SK-N-SH (cell line): ENCODE results near the gene SMCO4. TPM values are rescaled to one million over a fixed set of nuclear protein-coding genes. Genes with fewer than 3 reads are reported as not detected.
"Not testable (repeated sequence)": the region's sequence is repeated elsewhere in the genome, so short reads cannot be mapped to it uniquely, and the experiment has no call there.

Experiments used
- CTCF ChIA-PET: fragments of 300-600, 350-600 bp; formaldehyde crosslinking; extraction: SDS; loops from one replicate; lab custom pipeline; 2021; lab: Yijun Ruan, JAX
- POLR2A ChIA-PET: fragments of 350-600 bp; sonication (Branson Sonifier 250); formaldehyde crosslinking; extraction: SDS; loops from one replicate; lab custom pipeline; 2020; ENCODE audit warnings: antibody characterized with exemption, inconsistent platforms; lab: Yijun Ruan, JAX
- DNase-seq: peaks from one replicate; pipeline ENCODE4 v3.0.0; 2012
- H2AFZ ChIP-seq: fragments of 200-600 bp; sonication (generic); 2 replicates; pipeline ENCODE4 v1.8.1; 2016; ENCODE audit warnings: antibody characterized with exemption, mild to moderate bottlenecking, low read depth
- H3F3A ChIP-seq: fragments of 200-600 bp; sonication (generic); replicated peaks from 2 replicates; pipeline ENCODE3; 2016; ENCODE audit warnings: antibody characterized with exemption, mild to moderate bottlenecking; ENCODE audit not compliant: insufficient read depth
- H3K27ac ChIP-seq, 2 experiments: fragments of 200-500 bp in 1 of 2; fragments of 200-600 bp in 1 of 2; sonication (Bioruptor generic) in 1 of 2; sonication (generic), shearing (Covaris generic) in 1 of 2; 2 replicates each; pipeline versions ENCODE4 v1.5.1 to v1.6.1; 2014 to 2016; ENCODE audit warnings: low read depth in 2 of 2, inconsistent platforms in 1 of 2, low read length in 1 of 2, mild to moderate bottlenecking in 1 of 2, mixed read lengths in 1 of 2
- H3K27me3 ChIP-seq: fragments of 200-600 bp; sonication (generic), shearing (Covaris generic); 2 replicates; pipeline ENCODE4 v1.6.1; 2016; ENCODE audit warnings: mixed run types; ENCODE audit not compliant: insufficient read depth
- H3K36me3 ChIP-seq, 2 experiments: fragments of 200-500 bp in 1 of 2; fragments of 200-600 bp in 1 of 2; sonication (Bioruptor generic) in 1 of 2; sonication (generic) in 1 of 2; replicated peaks in 1 of 2; 2 replicates each; pipeline versions ENCODE3 to v1.5.1; 2014 to 2016; ENCODE audit warnings: low read length in 1 of 2, mild to moderate bottlenecking in 1 of 2; ENCODE audit not compliant: insufficient read depth in 2 of 2, control insufficient read depth in 1 of 2
- H3K4me1 ChIP-seq, 2 experiments: fragments of 200-500 bp in 1 of 2; fragments of 200-600 bp in 1 of 2; sonication (Bioruptor generic) in 1 of 2; sonication (generic), shearing (Covaris generic) in 1 of 2; 2 replicates each; pipeline versions ENCODE4 v1.5.1 to v1.6.1; 2014 to 2016; ENCODE audit warnings: low read depth in 1 of 2, low read length in 1 of 2, mixed run types in 1 of 2; ENCODE audit not compliant: insufficient read depth in 2 of 2, control insufficient read depth in 1 of 2
- H3K4me2 ChIP-seq: fragments of 200-600 bp; sonication (generic), shearing (Covaris generic); 2 replicates; pipeline ENCODE4 v1.6.1; 2017; ENCODE audit warnings: mixed run types
- H3K4me3 ChIP-seq, 2 experiments: fragments of 200-500 bp in 1 of 2; fragments of 200-600 bp in 1 of 2; sonication (Bioruptor generic) in 1 of 2; sonication (generic), shearing (Covaris generic) in 1 of 2; 2 replicates each; pipeline versions ENCODE4 v1.5.1 to v1.8.1; 2014 to 2016; ENCODE audit warnings: low read depth in 2 of 2, inconsistent platforms in 1 of 2, low read length in 1 of 2, mild to moderate bottlenecking in 1 of 2, mixed read lengths in 1 of 2, moderate library complexity in 1 of 2
- H3K79me2 ChIP-seq: fragments of 200-600 bp; sonication (generic); 2 replicates; pipeline ENCODE4 v1.8.1; 2017; ENCODE audit warnings: mild to moderate bottlenecking; ENCODE audit not compliant: insufficient read depth
- H3K9ac ChIP-seq: fragments of 200-600 bp; sonication (generic); 2 replicates; pipeline ENCODE4 v1.6.1; 2017; ENCODE audit warnings: mixed run types
- H3K9me2 ChIP-seq: fragments of 200-600 bp; sonication (generic); 2 replicates; pipeline ENCODE4 v1.6.1; 2017; ENCODE audit warnings: mixed run types
- H3K9me3 ChIP-seq: fragments of 200-600 bp; sonication (generic); 2 replicates; pipeline ENCODE4 v1.6.1; 2017; ENCODE audit warnings: mixed run types, mild to moderate bottlenecking, moderate library complexity
- H4K20me1 ChIP-seq: fragments of 200-600 bp; sonication (generic); 2 replicates; pipeline ENCODE4 v1.6.1; 2017; ENCODE audit warnings: mild to moderate bottlenecking, mixed run types; ENCODE audit not compliant: insufficient read depth
- ELF1 ChIP-seq: IDR thresholded peaks from 2 replicates; pipeline ENCODE4 v1.4.0; 2012
- EZH2phosphoT487 ChIP-seq: fragments of 200-600 bp; sonication (generic); IDR thresholded peaks from 2 replicates; pipeline ENCODE4 v1.6.1; 2017; ENCODE audit warnings: low read depth, mixed run types, mild to moderate bottlenecking, antibody characterized with exemption, moderate library complexity, borderline replicate concordance
- FOXM1 ChIP-seq: IDR thresholded peaks from 2 replicates; pipeline ENCODE4 v1.4.0; 2012; ENCODE audit warnings: low read depth, mild to moderate bottlenecking
- GATA2 ChIP-seq: sonication (generic); formaldehyde crosslinking; IDR thresholded peaks from 2 replicates; pipeline ENCODE4 v1.5.0; 2020; ENCODE audit warnings: mild to moderate bottlenecking, missing genetic modification reagents
- JUND ChIP-seq: IDR thresholded peaks from 2 replicates; pipeline ENCODE4 v1.4.0; 2012
- NFIC ChIP-seq: IDR thresholded peaks from 2 replicates; pipeline ENCODE4 v1.4.0; 2012; ENCODE audit warnings: borderline replicate concordance
- NRF1 ChIP-seq: IDR thresholded peaks from 2 replicates; pipeline ENCODE4 v1.6.1; 2012; ENCODE audit warnings: low read depth, mild to moderate bottlenecking, low read length
- POLR2AphosphoS5 ChIP-seq: IDR thresholded peaks from 2 replicates; pipeline ENCODE4 v1.6.1; 2012; ENCODE audit warnings: low read depth, low read length
- WGBS: methylation state at CpG from one replicate; pipeline ENCODE4 v1.1.6; 2017; ENCODE audit warnings: low lambda C conversion rate; 5-methylcytosine and 5-hydroxymethylcytosine counted together
- polyA plus RNA-seq, 3 experiments: library from polyadenylated mRNA; depleted of rRNA; stranded (reverse); fragments of >200 nt; gene quantifications; 2 replicates each; pipeline ENCODE4 v1.2.3, GENCODE V29; 2012
- TF ChIP-seq, protein P1 (sequence below): IDR thresholded peaks from 2 replicates; pipeline ENCODE4 v1.6.1; 2012; ENCODE audit warnings: mild to moderate bottlenecking, low read depth, low read length, moderate library complexity
- TF ChIP-seq, protein P2 (sequence below): IDR thresholded peaks from 2 replicates; pipeline ENCODE4 v1.4.0; 2012; ENCODE audit warnings: low read depth

SMCO4 gene
- polyA plus RNA-seq, 1 of the 3 experiments (the other 2 are of a cell fraction) = 9.0 TPM

DNA sequence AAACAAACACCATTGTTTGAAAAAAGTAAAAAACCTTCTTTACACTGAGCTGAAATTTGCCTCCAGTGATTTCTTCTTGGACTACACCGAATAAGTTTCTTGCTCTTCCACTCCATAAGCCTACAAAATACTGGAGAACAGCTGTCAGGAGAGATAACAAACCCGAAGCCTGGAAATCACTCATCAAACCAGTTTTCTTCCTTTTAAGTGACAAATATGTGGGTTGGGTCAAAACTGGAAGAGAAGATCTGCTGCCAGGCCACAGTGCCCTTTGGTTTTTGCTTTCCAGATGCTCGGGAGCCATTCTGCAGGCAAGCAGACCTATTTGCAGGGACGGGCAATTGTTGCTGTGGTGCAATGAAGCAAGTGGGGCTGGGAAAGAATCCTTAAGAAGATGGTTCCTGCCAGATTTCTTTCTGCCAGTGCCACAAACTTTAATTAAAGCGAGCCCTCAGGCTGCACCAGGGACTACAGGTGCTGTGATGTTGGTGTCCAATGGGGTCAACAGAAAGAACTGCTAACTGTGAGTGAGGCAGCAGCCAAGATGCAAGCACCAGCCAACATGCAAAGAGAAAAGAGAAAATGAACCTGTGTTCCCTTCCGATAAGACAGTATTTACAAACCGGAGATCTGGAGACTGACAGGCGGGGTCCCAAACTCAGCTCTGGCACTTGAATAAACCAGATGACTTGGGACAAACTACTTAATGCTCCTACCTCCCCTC lies 44.8 kb upstream of the SMCO4 start:
- CTCF ChIA-PET = no interaction called here
- Histone ChIP-seq H3K27me3 (no peaks in the 10 kb centered on the region; the same call in 1 of the 2 replicates), H3K4me1 (no peaks in the 10 kb centered on the region), H2AFZ (no peak overlapping the region), H3K9me2 (no peaks in the 10 kb centered on the region), H3K36me3 (no peaks in the 10 kb centered on the region), H3K9ac (no peak overlapping the region), H3K4me2 (no peak overlapping the region), H3K4me3 (no peak overlapping the region), H3F3A (no peaks in the 10 kb centered on the region), H3K27ac (no peak overlapping the region), H3K79me2 (no peaks in the 10 kb centered on the region), H4K20me1 (no peaks in the 10 kb centered on the region), H3K9me3 (no peaks in the 10 kb centered on the region)
- TF ChIP-seq EZH2phosphoT487 (no peak), NFIC (no peak), POLR2AphosphoS5 (no peak), ELF1 (no peak), FOXM1 (no peak), JUND (no peak), GATA2 (no peak), NRF1 (no peak)
- TF ChIP-seq, protein P1, sequence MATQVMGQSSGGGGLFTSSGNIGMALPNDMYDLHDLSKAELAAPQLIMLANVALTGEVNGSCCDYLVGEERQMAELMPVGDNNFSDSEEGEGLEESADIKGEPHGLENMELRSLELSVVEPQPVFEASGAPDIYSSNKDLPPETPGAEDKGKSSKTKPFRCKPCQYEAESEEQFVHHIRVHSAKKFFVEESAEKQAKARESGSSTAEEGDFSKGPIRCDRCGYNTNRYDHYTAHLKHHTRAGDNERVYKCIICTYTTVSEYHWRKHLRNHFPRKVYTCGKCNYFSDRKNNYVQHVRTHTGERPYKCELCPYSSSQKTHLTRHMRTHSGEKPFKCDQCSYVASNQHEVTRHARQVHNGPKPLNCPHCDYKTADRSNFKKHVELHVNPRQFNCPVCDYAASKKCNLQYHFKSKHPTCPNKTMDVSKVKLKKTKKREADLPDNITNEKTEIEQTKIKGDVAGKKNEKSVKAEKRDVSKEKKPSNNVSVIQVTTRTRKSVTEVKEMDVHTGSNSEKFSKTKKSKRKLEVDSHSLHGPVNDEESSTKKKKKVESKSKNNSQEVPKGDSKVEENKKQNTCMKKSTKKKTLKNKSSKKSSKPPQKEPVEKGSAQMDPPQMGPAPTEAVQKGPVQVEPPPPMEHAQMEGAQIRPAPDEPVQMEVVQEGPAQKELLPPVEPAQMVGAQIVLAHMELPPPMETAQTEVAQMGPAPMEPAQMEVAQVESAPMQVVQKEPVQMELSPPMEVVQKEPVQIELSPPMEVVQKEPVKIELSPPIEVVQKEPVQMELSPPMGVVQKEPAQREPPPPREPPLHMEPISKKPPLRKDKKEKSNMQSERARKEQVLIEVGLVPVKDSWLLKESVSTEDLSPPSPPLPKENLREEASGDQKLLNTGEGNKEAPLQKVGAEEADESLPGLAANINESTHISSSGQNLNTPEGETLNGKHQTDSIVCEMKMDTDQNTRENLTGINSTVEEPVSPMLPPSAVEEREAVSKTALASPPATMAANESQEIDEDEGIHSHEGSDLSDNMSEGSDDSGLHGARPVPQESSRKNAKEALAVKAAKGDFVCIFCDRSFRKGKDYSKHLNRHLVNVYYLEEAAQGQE = no peak
- TF ChIP-seq, protein P2, sequence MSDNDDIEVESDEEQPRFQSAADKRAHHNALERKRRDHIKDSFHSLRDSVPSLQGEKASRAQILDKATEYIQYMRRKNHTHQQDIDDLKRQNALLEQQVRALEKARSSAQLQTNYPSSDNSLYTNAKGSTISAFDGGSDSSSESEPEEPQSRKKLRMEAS = no peak
- no peak for DNase-seq
- WGBS = 44% methylated on average over 8 of the region's 8 CpGs
- POLR2A ChIA-PET = no interaction called here

DNA sequence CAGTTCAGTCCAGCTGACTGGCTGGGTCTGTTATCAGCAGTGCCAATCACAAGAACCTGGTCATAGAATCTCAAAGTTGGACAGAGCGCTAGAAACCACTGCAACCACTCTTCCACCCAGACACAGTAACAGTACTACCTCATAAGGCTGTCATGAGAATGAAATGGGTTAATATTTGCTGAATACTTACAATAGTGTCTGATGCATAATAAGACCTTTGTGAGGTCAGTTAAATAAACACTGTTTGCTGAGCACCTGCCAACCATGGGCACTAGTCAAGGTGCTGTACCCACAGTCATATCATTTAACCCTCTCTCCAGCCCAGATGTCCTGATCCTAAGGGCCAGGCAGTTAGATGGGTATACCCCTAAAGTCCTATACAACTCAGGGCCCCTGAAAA lies 44.2 kb upstream of the SMCO4 start:
- H2AFZ ChIP-seq, H3K4me2 ChIP-seq, POLR2A ChIA-PET, DNase-seq, H3K9me3 ChIP-seq, H3K27me3 ChIP-seq, H3K79me2 ChIP-seq, H3K9me2 ChIP-seq, H3K4me1 ChIP-seq, CTCF ChIA-PET, H3K36me3 ChIP-seq, H3K27ac ChIP-seq, H3F3A ChIP-seq, H3K9ac ChIP-seq, H3K4me3 ChIP-seq, H4K20me1 ChIP-seq: not testable (repeated sequence)
- 100% methylated on average over 1 of the region's 1 CpG for WGBS
